Left ventricle myocardium superior (tissue), 1 donor: ENCODE measurements around the gene HSDL1. TPM values are rescaled to one million over a fixed set of nuclear protein-coding genes. Genes with fewer than 3 reads are reported as not detected.

Experiments used
- total RNA-seq: library from RNA; stranded (reverse); fragmentation: NEBNext Ultra II Directional; extraction: Animal tissue kit (Norgen Biotek cat#: 25700); gene quantifications from one replicate; pipeline ENCODE4 v1.2.1, GENCODE V29; 2021
- donor health status: DM: no; HTN: yes; CAD: no; lungs with severe emphysema.

The HSDL1 gene
- total RNA-seq, 1 donor from 2014 or later: 23.2 TPM

Other genes starting within 250 kb of the HSDL1 start
- 49.0 TPM for gene MLYCD, start 246.1 kb downstream of the HSDL1 start, total RNA-seq
- 4.7 TPM for gene OSGIN1, start 191.9 kb downstream of the HSDL1 start, total RNA-seq
- 0.84 TPM for gene NECAB2, start 176.9 kb downstream of the HSDL1 start, total RNA-seq
- 2.0 TPM for gene SLC38A8, start 102.4 kb downstream of the HSDL1 start, total RNA-seq
- 80.8 TPM for gene MBTPS1, start 28.2 kb downstream of the HSDL1 start, total RNA-seq
- not detected for gene DNAAF1, start 131 bp upstream of the HSDL1 start, total RNA-seq
- gene TAF1C, start 41.9 kb upstream of the HSDL1 start, total RNA-seq: 31.0 TPM
- not detected for gene ADAD2, start 46.0 kb upstream of the HSDL1 start, total RNA-seq
- gene KCNG4, start 94.8 kb upstream of the HSDL1 start, total RNA-seq: not detected
- gene WFDC1, start 149.7 kb upstream of the HSDL1 start, total RNA-seq: 2.0 TPM
- gene ATP2C2, start 223.4 kb upstream of the HSDL1 start, total RNA-seq: not detected